Gastrocnemius medialis (tissue), 4 donors: ENCODE data around the gene ZNF813. TPM values are rescaled to one million over a fixed set of nuclear protein-coding genes. Genes with fewer than 3 reads are reported as not detected.

Experiments used
- ATAC-seq, 2 donors: fragments of 150-250 bp; one replicate each; pipeline ENCODE4 v1.9.1; 2016
- DNase-seq, 2 donors: peaks; one replicate each; pipeline ENCODE4 v3.0.0-alpha.2; 2019
- H3K27ac ChIP-seq, 4 donors: fragments of 200-600 bp; sonication (generic); 1 replicate in 1 of 4; 2 replicates in 3 of 4; pipeline ENCODE4 v1.5.1; 2016 to 2018; ENCODE audit warnings: mild to moderate bottlenecking in 2 of 4, moderate library complexity in 1 of 4
- H3K27me3 ChIP-seq, 3 donors: fragments of 200-600 bp; sonication (generic) in 2 of 3; 1 replicate in 1 of 3; 2 replicates in 2 of 3; pipeline versions ENCODE4 v1.5.1 to v1.6.0; 2016 to 2019; ENCODE audit warnings: mild to moderate bottlenecking in 1 of 3, moderate library complexity in 1 of 3
- H3K36me3 ChIP-seq, 2 donors: fragments of 200-600 bp; sonication (generic) in 1 of 2; one replicate each; pipeline ENCODE4 v1.5.1; 2017 to 2018
- H3K4me1 ChIP-seq, 2 donors: fragments of 200-600 bp; sonication (generic) in 1 of 2; one replicate each; pipeline ENCODE4 v1.5.1; 2016 to 2017; ENCODE audit warnings: mild to moderate bottlenecking in 2 of 2
- H3K4me3 ChIP-seq, 4 donors: fragments of 200-600 bp; sonication (generic) in 3 of 4; 1 replicate in 1 of 4; 2 replicates in 3 of 4; pipeline ENCODE4 v1.5.1; 2016 to 2019; ENCODE audit warnings: mild to moderate bottlenecking in 2 of 4
- H3K9me3 ChIP-seq, 3 donors: fragments of 200-600 bp; sonication (generic) in 2 of 3; 1 replicate in 1 of 3; 2 replicates in 2 of 3; pipeline ENCODE4 v1.5.1; 2016 to 2019
- POLR2A ChIP-seq, 2 donors: fragments of 450-650 bp; IDR thresholded peaks; one replicate each; pipeline ENCODE4 v1.6.1; 2017; ENCODE audit warnings: antibody characterized with exemption in 2 of 2, mild to moderate bottlenecking in 2 of 2, moderate library complexity in 2 of 2
- in situ Hi-C, 4 donors: fragments of 200-750 bp; cut with MboI; loops; one replicate each; pipeline versions ENCODE4 v1.15.0 to v1.8.0; 2017; ENCODE audit warnings: low sequenced_read_pairs in 4 of 4
- intact Hi-C: fragments of 100-400 bp; cut with DNase I; formaldehyde crosslinking; loops from one replicate; pipeline ENCODE4 v1.15.1; 2023; ENCODE audit warnings: low total_unique reads
- total RNA-seq, 4 donors: library from RNA; depleted of rRNA; stranded (reverse); fragments of >200 nt; gene quantifications; one replicate each; pipeline versions ENCODE4 v1.1.0 to v1.2.3, GENCODE V29; 2016
- TF ChIP-seq, protein P1 (sequence below), 5 experiments: fragments of 450-650 bp in 3 of 5; fragments of 200-600 bp in 2 of 5; sonication (generic) in 2 of 5; IDR thresholded peaks in 4 of 5; conservative IDR thresholded peaks in 1 of 5; 1 replicate in 4 of 5; 2 replicates in 1 of 5; pipeline ENCODE4 v1.5.1; 2016 to 2019; ENCODE audit warnings: antibody characterized with exemption in 5 of 5, mild to moderate bottlenecking in 3 of 5, moderate library complexity in 3 of 5

The ZNF813 gene
- total RNA-seq, 4 donors from 2014 or later, result 0.29 to 1.1 (median 0.57) TPM

- in situ Hi-C loops, result loop anchor here in 1 of 4 donors (25.0 kb wide), 1 partner anchor 318 kb away; the partner anchor contains the start of gene ZNF665
- H3K4me1 ChIP-seq, result no peaks in the 10 kb centered on the region
Measured at GRCh38 chr19:53504885-53505284, 37.4 kb downstream of the ZNF813 start.

DNA sequence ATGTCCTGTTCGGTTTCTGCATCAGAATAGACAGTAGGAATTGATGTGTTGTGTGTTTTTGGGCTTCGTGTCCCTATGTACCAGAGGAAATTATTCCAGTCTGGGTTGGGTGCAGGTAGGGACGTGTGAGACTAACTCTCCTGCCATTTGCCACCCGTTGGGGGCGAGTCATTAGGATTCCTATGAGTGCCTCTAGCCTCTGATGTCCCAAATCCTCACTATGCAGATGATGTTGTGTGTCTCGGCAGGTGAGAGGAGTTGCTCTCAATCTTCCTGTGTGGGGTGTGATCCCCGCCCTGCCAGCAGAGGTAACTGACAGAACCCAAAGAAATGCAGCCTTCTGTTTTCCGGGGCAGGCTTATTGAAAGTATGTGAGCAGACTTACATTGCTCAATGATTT lies 39.2 kb downstream of the ZNF813 start:
- DNase-seq (no peak), ATAC-seq (no peak)
- Histone ChIP-seq H3K9me3 (no peaks in the 10 kb centered on the region), H3K4me3 (no peak overlapping the region), H3K27me3 (peaks cover 0 to 5% (median 0%) of the 10 kb centered on the region in 3 donors), H3K36me3 (no peaks in the 10 kb centered on the region), H3K27ac (no peak overlapping the region), H3K4me1 (no peaks in the 10 kb centered on the region)
- in situ Hi-C loops (loop anchor here in 1 of 4 donors (25.0 kb wide), 1 partner anchor 319 kb away; the partner anchor contains the start of gene ZNF665), intact Hi-C loops (no loop called here)
- no peak for TF ChIP-seq POLR2A (IDR thresholded peaks at IDR 0.05)
- TF ChIP-seq, protein P1, sequence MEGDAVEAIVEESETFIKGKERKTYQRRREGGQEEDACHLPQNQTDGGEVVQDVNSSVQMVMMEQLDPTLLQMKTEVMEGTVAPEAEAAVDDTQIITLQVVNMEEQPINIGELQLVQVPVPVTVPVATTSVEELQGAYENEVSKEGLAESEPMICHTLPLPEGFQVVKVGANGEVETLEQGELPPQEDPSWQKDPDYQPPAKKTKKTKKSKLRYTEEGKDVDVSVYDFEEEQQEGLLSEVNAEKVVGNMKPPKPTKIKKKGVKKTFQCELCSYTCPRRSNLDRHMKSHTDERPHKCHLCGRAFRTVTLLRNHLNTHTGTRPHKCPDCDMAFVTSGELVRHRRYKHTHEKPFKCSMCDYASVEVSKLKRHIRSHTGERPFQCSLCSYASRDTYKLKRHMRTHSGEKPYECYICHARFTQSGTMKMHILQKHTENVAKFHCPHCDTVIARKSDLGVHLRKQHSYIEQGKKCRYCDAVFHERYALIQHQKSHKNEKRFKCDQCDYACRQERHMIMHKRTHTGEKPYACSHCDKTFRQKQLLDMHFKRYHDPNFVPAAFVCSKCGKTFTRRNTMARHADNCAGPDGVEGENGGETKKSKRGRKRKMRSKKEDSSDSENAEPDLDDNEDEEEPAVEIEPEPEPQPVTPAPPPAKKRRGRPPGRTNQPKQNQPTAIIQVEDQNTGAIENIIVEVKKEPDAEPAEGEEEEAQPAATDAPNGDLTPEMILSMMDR (IDR thresholded peaks at IDR 0.05 in 4 of 5, conservative IDR thresholded peaks at IDR 0.05 in 1 of 5), result no peak

More at GRCh38 chr19:53504885-53505284, 37.4 kb downstream of the ZNF813 start:
- intact Hi-C loops, result no loop called here
- Histone ChIP-seq H3K9me3 (no peaks in the 10 kb centered on the region), H3K27me3 (peaks cover 0 to 7% (median 0%) of the 10 kb centered on the region in 3 donors), H3K4me3 (peak overlapping the region in 2 of 4 donors; percentile 29 to 36), H3K27ac (peak overlapping the region in 3 of 4 donors; percentile 25 to 71 (median 43)), H3K36me3 (no peaks in the 10 kb centered on the region)
- TF ChIP-seq, protein P1 (IDR thresholded peaks at IDR 0.05 in 4 of 5, conservative IDR thresholded peaks at IDR 0.05 in 1 of 5), result no peak
- no peak for TF ChIP-seq POLR2A (IDR thresholded peaks at IDR 0.05)
- DNase-seq, result no peak
- ATAC-seq, result no peak

- TF ChIP-seq POLR2A (IDR thresholded peaks at IDR 0.05), result no peak
- DNase-seq (no peak), ATAC-seq (no peak)
- no peak overlapping the region for H3K4me3 ChIP-seq
- no peaks in the 10 kb centered on the region for H3K9me3 ChIP-seq
- no peaks in the 10 kb centered on the region for H3K36me3 ChIP-seq
- peaks cover 0 to 5% (median 0%) of the 10 kb centered on the region in 3 donors for H3K27me3 ChIP-seq
- H3K4me1 ChIP-seq, result no peaks in the 10 kb centered on the region
- no peak overlapping the region for H3K27ac ChIP-seq
- intact Hi-C loops (no loop called here), in situ Hi-C loops (loop anchor here in 1 of 4 donors (25.0 kb wide), 1 partner anchor 320 kb away; the partner anchor contains the start of gene ZNF665)
Measured at GRCh38 chr19:53507523-53508442, 40.2 kb downstream of the ZNF813 start.

GRCh38 chr19:53509443-53509842 lies 41.9 kb downstream of the ZNF813 start:
- no peak overlapping the region for H3K27ac ChIP-seq
- in situ Hi-C loops (loop anchor here in 1 of 4 donors (25.0 kb wide), 1 partner anchor 322 kb away; the partner anchor contains the start of gene ZNF665), intact Hi-C loops (no loop called here)
- no peak overlapping the region for H3K4me3 ChIP-seq
- no peaks in the 10 kb centered on the region for H3K4me1 ChIP-seq
- H3K27me3 ChIP-seq, result peaks cover 0 to 5% (median 0%) of the 10 kb centered on the region in 3 donors
- DNase-seq, result no peak
- no peak for TF ChIP-seq POLR2A (IDR thresholded peaks at IDR 0.05)
- TF ChIP-seq, protein P1 (IDR thresholded peaks at IDR 0.05 in 4 of 5, conservative IDR thresholded peaks at IDR 0.05 in 1 of 5), result no peak
- no peak for ATAC-seq
- no peaks in the 10 kb centered on the region for H3K9me3 ChIP-seq
- H3K36me3 ChIP-seq, result no peaks in the 10 kb centered on the region

DNA sequence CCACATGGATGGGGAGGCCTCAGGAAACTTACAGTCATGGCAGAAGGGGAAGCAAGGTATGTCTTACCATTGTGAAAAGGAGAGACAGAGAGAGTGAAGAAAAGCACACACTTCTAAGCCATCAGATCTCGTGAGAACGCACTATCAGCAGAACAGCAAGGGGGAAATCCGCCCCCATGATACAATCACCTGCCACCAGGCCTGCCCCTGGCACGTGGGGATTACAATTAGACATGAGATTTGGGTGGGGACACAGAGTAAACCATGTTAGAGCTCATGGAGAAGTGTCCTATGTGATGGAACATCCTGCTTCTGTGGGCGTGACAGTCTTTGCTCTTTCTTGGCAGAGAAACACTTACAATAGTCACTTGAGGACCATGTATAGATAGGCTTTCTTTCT lies 42.3 kb downstream of the ZNF813 start:
- TF ChIP-seq, protein P1 (IDR thresholded peaks at IDR 0.05 in 4 of 5, conservative IDR thresholded peaks at IDR 0.05 in 1 of 5), result no peak
- TF ChIP-seq POLR2A (IDR thresholded peaks at IDR 0.05), result no peak
- intact Hi-C loops (no loop called here), in situ Hi-C loops (loop anchor here in 1 of 4 donors (25.0 kb wide), 1 partner anchor 323 kb away; the partner anchor contains the start of gene ZNF665)
- no peak for DNase-seq
- Histone ChIP-seq H3K4me3 (no peak overlapping the region), H3K27ac (no peak overlapping the region), H3K9me3 (no peaks in the 10 kb centered on the region), H3K36me3 (no peaks in the 10 kb centered on the region), H3K4me1 (no peaks in the 10 kb centered on the region), H3K27me3 (peaks cover 0 to 3% (median 0%) of the 10 kb centered on the region in 3 donors)
- no peak for ATAC-seq
